ENCODE data around the gene GDI2. TPM values are rescaled to one million over a fixed set of nuclear protein-coding genes. Genes with fewer than 3 reads are reported as not detected.
"Not testable (repeated sequence)": the region's sequence is repeated elsewhere in the genome, so short reads cannot be mapped to it uniquely, and the experiment has no call there.

Gene GDI2
- 100 to 1,000 TPM; 151 to 153 TPM for total RNA-seq
- long read RNA-seq, donor 1, transcript GDI2-203 (11 exons, 2,412 nt) = major isoform, 69 of 83 reads
- long read RNA-seq, donor 1, partial matches to known transcripts = 9 of 83 reads
- long read RNA-seq, donor 1, other reads (novel, unspliced or antisense) = 4 of 83 reads
- long read RNA-seq, donor 2, transcript GDI2-203 (11 exons, 2,412 nt) = major isoform, 361 of 407 reads
- long read RNA-seq, donor 2, transcript GDI2-202 (10 exons, 1,408 nt) = minor isoform, 11 of 407 reads
- long read RNA-seq, donor 2, partial matches to known transcripts = 22 of 407 reads
- long read RNA-seq, donor 2, other reads (novel, unspliced or antisense) = 13 of 407 reads

DNA sequence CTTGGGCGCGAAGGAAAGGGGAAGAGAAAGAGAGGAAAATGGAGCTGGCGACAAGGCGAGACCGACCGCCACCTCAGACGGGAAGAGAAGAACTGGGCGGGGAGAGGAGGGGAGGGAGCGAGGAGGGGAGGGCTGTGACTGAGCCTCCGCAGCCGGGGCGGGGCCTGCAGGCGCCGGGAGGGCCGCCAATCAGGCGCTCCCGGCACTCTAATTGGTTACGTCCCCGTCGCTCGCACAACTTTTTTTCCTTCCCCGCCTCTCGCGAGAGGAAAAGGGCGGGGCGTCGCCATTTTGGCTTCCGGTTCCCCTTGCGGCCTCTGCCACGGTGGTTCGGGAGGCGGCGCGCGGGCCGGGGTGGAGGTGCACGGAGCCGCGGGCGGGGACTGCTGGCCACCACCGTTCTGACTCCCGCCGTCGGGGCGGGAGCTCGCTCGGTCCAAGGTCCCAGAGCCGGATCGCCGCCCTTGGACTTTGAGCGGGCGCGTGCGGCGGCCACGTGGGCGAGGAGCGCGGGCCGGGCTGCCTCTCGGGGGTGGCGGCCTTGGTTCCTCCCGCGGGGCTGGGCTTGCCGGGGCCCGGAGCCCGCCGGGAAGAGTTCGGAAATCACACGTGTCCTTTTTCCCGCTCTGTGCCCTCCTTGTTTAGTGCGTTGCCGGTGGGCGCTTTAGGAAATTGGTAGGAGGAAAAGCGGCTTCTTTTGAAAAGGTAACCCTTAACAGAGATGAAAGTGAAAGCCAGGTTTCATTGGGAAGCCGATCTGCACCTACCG, at the start of gene GDI2:
GDI2 (minus strand) TSS at position 94 of the 769 bp plus-strand sequence. CDS start 176 bp downstream, outside the sequence.
- intact Hi-C loops (cut with DNase I) = loop anchor here in 1 of 2 donors (10.0 kb wide), 1 partner anchor 61 kb away; no protein-coding TSS in a partner anchor
- DNase-seq (ENCODE audit: low spot score) = peak; percentile 99

DNA sequence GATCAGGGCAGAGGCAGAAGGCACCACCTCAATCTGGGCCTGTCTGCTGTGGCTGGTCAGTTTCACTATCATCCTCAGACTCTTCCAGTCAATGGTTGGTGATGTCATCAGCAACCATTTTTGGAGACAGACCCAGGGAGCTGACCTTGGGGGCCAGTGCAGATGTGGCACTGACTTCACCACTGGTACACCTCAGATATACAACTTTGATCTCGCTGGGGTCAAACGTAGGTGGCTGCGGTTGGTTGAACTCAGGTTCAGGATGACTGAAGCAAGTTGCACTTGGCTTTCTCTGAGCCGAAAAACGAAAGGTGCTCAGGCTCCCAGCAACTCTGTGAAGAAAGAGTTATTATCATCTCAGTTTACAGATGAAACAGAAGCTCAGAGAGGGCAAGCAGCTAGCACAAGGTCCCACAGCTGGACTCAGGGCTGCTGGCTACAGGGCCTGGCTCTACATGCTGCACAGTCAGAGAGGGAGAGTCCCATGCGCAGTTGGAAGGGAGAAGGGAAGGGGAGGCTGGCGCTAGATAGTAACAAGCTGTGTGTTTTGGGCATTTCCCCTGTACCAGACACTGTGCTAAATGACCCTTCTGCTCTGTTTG, 49.2 kb upstream of the GDI2 start:
- no peak for DNase-seq (ENCODE audit: low spot score)
- intact Hi-C loops (cut with DNase I) = no loop called here

DNA sequence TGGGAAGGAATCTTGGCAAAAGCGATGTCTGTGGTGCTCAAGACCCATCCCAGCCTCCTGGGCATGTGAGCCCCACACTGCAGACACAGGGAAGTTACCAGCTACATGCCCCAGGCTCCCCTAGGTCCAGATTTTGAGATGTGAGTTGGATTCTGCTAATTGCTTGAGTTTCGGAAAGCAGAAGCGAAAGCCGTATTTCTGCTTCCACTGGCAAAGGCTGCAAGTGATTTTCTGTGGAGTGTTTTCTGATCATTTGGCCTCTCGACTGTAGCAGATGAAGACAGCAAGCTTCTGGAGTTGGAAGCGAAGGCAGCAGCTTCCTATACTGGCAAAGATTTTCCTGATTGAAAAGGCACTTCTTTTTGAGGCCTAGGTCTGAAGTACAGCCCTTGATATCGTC, 46.8 kb upstream of the GDI2 start:
- intact Hi-C loops (cut with DNase I) = no loop called here

DNA sequence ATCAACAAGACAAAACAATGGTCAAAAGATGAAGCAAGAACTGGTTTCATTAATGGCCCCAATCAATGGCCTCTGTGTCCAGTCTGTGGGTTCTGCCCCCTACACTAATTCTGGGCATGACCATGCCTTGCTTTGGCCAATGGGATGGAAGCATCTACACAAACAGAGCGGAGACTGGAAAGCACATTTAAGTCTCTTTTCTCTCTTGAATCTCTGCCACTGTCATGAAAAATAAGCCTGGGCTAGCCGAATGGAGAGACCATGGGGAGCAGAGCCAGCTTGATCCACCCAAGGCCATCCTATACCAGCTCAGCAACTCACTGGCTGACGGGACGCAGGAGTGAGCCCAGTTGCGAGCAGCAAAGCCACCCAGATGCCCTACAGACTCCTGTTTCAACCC, 45.6 kb upstream of the GDI2 start:
- intact Hi-C loops (cut with DNase I) = no loop called here
- no peak for DNase-seq (ENCODE audit: low spot score)

More for the DNA sequence above, 46.8 kb upstream of the GDI2 start:
- no peak for DNase-seq (ENCODE audit: low spot score)

GRCh38 chr10:5856701-5857004, 43.4 kb upstream of the GDI2 start:
- intact Hi-C loops (cut with DNase I) = no loop called here
- DNase-seq (ENCODE audit: low spot score) = no peak

DNA sequence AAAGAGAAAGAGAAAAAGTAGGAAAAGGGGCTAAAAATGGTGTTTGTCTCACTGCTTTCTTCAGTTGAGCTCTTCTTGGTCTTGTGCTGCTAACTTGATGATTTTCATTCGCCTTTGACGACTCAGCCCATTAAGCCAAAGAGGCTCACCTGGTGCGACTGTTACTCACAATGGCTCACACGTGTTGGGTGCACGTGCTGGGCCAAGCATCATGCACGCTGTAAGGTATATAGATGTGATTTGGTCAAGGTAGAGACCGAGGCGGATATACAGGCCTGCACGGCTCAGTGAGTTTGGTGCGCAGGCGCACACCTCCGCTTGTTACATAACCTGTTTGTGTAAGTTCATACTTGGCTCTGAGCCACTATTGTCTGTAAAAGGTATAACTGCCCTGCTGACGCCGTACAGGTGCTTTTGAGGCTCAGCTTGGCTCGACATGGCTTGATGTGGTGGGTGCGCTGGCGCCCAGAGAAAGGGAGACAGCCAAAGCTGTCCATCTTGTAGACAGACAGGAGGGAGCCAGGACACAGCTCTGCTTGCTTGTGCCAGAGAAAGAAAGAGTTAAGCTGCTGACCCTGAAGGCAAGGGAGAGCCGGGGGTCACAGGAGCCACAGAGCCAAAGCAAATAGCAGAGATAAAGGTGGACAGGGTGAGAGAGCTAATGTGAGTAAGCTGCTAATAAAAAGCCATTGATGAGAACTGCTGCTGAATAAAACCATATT, 42.9 kb upstream of the GDI2 start:
- intact Hi-C loops (cut with DNase I) = no loop called here

GRCh38 chr10:5854131-5854475, 40.9 kb upstream of the GDI2 start:
- DNase-seq (ENCODE audit: low spot score) = no peak
- intact Hi-C loops (cut with DNase I) = no loop called here

More for the DNA sequence above, 42.9 kb upstream of the GDI2 start:
- DNase-seq (ENCODE audit: low spot score) = no peak

DNA sequence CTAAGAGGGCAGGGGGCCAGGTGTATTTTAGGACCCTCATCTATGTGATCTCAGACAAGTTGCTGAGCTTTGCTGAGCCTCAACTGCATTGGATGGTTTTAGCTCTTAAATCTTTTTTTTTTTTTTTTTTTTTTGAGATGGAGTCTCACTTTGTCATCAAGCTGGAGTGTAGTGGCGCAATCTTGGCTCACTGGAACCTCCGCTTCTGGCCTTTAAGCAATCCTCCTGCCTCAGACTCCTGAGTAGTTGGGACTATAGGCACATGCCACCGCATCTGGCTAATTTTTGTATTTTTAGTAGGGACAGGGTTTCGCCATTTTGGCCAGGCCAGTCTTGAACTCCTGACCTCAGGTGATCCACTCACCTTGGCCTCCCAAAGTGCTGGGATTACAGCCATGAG, 33.4 kb upstream of the GDI2 start:
- DNase-seq (ENCODE audit: low spot score); intact Hi-C loops (cut with DNase I): not testable (repeated sequence)

GRCh38 chr10:5844345-5845055, 31.3 kb upstream of the GDI2 start:
- intact Hi-C loops (cut with DNase I) = no loop called here
- DNase-seq (ENCODE audit: low spot score) = no peak

- intact Hi-C loops (cut with DNase I) = no loop called here
- no peak for DNase-seq (ENCODE audit: low spot score)
Observed at GRCh38 chr10:5843686-5844344, 30.6 kb upstream of the GDI2 start.

- no peak for DNase-seq (ENCODE audit: low spot score)
- intact Hi-C loops (cut with DNase I) = no loop called here
Observed at GRCh38 chr10:5841965-5842364, 28.7 kb upstream of the GDI2 start.

- DNase-seq (ENCODE audit: low spot score) = no peak
- intact Hi-C loops (cut with DNase I) = no loop called here
Observed at GRCh38 chr10:5840314-5841307, 27.4 kb upstream of the GDI2 start.

GRCh38 chr10:5836181-5836580, 22.9 kb upstream of the GDI2 start:
- intact Hi-C loops (cut with DNase I); DNase-seq (ENCODE audit: low spot score): not testable (repeated sequence)

DNA sequence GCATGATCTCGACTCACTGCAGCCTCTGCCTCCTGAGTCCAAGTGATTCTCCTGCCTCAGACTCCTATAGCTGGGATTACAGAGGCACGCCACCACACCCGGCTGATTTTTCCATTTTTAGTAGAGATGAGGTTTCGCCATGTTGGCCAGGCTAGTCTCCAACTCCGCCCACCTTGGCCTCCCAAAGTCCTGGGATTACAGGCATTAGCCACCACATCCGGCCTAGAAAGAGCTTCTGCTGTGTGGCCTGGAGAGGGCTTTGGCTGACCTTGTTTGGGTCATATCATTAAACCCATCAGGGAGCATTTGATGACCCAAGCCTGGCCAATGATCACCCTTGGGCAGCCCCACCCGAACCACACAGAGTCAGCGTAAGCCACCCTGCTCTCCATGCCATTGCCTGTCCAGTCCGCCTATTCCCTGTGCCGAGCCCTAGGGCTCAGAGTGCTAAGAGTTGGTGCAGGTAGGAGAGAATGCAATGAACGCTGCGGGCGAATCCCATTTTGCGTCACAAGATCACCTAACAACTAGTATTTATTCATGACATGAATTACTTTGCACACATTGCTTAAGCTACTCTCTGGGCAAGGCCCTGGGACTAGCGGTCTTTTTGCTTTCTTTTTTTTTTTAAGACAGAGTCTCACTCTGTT, 22.3 kb upstream of the GDI2 start:
- intact Hi-C loops (cut with DNase I) = no loop called here
- DNase-seq (ENCODE audit: low spot score) = no peak

- intact Hi-C loops (cut with DNase I) = no loop called here
- DNase-seq (ENCODE audit: low spot score) = no peak
Observed at GRCh38 chr10:5833814-5834213, 20.6 kb upstream of the GDI2 start.

GRCh38 chr10:5832946-5833345, 19.7 kb upstream of the GDI2 start:
- no peak for DNase-seq (ENCODE audit: low spot score)
- intact Hi-C loops (cut with DNase I) = no loop called here

- no peak for DNase-seq (ENCODE audit: low spot score)
- intact Hi-C loops (cut with DNase I) = no loop called here
Observed at GRCh38 chr10:5831446-5831782, 18.2 kb upstream of the GDI2 start.

All from posterior vena cava (tissue), 2 donors.